Measurements from ENCODE around the gene PIGV. TPM values are rescaled to one million over a fixed set of nuclear protein-coding genes. Genes with fewer than 3 reads are reported as not detected.

PIGV gene
- total RNA-seq, 2 donors from 2014 or later, result 13.5 to 22.9 TPM

DNA sequence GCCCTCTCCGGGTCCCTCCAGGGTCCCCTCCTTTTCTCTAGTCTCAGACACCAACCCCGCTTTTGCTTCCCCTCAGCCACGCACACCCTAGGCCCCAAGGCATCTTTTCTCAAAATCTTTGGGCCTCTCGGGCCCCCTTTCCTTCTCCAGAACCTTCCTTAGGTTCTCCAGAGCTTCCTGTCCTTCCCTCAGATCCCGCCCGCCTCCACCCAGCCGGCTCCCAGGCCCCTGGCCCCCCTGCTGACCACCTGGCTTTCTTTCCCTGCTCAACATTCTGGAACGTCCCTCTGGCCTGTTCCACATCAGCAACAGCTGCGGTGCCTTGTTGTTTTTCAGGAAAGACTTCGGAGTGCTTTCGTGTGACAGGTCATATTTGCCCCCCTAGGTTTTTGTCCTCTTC is 39.9 kb downstream of the PIGV start:
- Histone ChIP-seq H3K36me3 (peaks cover 4% of the 10 kb centered on the region), H3K4me1 (ENCODE audit: control insufficient read depth in 1 of 2, low read depth in 2 of 2) (peaks cover 14 to 37% of the 10 kb centered on the region in 2 donors), H3K27me3 (replicated peaks; ENCODE audit: insufficient read depth) (no peaks in the 10 kb centered on the region), H3K27ac (peak overlapping the region; percentile 1 to 64), H3K9me3 (no peaks in the 10 kb centered on the region), H3K4me3 (peak overlapping the region; percentile 83)
- ATAC-seq (ENCODE audit: insufficient number of reproducible peaks, low FRiP score, low read depth), result no peak
- TF ChIP-seq, protein P1, sequence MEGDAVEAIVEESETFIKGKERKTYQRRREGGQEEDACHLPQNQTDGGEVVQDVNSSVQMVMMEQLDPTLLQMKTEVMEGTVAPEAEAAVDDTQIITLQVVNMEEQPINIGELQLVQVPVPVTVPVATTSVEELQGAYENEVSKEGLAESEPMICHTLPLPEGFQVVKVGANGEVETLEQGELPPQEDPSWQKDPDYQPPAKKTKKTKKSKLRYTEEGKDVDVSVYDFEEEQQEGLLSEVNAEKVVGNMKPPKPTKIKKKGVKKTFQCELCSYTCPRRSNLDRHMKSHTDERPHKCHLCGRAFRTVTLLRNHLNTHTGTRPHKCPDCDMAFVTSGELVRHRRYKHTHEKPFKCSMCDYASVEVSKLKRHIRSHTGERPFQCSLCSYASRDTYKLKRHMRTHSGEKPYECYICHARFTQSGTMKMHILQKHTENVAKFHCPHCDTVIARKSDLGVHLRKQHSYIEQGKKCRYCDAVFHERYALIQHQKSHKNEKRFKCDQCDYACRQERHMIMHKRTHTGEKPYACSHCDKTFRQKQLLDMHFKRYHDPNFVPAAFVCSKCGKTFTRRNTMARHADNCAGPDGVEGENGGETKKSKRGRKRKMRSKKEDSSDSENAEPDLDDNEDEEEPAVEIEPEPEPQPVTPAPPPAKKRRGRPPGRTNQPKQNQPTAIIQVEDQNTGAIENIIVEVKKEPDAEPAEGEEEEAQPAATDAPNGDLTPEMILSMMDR (IDR thresholded peaks at IDR 0.05), result no peak
- DNase-seq (ENCODE audit: low spot score), result no peak

DNA sequence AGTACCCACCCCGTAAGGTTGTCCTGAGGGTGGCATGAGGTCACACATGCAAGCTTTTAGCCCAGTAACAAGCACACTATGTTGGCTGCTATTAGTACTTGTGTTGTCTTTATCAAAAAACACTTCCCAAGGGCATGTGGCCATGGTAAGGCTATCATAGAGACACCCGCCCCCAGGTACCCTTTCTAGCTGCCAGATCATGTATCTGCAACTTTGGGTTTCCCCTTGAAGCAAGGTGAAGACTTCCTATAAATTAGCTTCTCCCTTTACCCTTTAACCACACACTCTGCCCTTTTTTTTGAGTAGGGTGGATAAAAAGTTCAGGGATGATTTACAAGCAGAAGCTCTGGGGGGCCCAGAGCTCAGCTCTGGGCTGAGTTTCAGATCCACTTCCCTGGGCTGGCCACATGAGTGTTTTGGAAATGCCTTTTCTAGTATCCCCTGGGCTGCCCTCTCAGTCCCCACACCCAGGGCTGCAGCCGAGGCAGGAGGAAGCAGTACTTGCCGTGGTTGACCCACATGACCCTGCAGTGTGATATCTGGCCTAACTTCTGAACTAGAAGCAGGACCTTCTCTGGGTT is 40.8 kb downstream of the PIGV start:
- no peak for DNase-seq (ENCODE audit: low spot score)
- Histone ChIP-seq H3K9me3 (no peaks in the 10 kb centered on the region), H3K27me3 (replicated peaks; ENCODE audit: insufficient read depth) (no peaks in the 10 kb centered on the region), H3K4me1 (ENCODE audit: control insufficient read depth in 1 of 2, low read depth in 2 of 2) (peaks cover 14 to 37% of the 10 kb centered on the region in 2 donors), H3K4me3 (no peak overlapping the region), H3K27ac (peak overlapping the region in 1 of 2 donors; percentile 31), H3K36me3 (peaks cover 12% of the 10 kb centered on the region)
- ATAC-seq (ENCODE audit: insufficient number of reproducible peaks, low FRiP score, low read depth), result no peak
- TF ChIP-seq, protein P1 (IDR thresholded peaks at IDR 0.05), result no peak

DNA sequence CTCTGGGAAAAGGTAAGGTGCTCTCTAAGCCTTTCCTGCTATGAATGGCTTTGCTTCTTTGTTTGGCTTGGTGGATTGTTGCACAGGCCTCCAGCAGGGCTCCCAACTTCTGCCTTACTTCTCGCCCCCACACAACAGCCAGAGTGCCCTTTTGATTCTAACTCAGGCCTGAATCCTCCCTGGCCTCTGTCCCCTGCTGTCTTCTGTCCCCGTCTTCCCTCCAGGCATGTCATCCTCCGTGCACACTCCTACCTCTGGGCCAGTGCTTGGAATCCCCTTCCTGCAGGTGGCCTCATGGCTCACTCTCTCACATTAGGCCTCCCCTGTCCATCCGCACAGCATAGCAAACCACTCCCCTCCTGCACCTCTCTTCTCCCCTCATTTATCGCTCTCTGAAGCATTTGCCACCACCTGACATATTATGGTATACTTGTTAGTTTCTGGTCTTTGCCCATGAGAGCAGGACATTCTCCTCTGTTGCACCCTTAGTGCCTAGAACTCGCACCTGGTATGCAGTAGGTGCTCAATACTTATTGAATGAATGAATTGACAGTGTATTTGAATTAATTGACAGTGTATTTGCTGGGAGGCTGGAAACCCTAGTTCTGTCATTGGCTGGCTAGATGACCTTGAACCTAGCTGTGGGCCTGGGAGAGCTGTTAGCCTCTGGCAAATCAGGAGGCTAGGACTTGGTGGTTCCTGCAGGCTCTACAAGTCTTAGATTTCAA is 41.6 kb downstream of the PIGV start:
- H3K36me3 ChIP-seq, result peaks cover 19% of the 10 kb centered on the region
- TF ChIP-seq, protein P1 (IDR thresholded peaks at IDR 0.05), result no peak
- ATAC-seq (ENCODE audit: insufficient number of reproducible peaks, low FRiP score, low read depth) (no peak), DNase-seq (ENCODE audit: low spot score) (no peak)
- peaks cover 14 to 37% of the 10 kb centered on the region in 2 donors for H3K4me1 ChIP-seq (ENCODE audit: control insufficient read depth in 1 of 2, low read depth in 2 of 2)
- H3K27me3 ChIP-seq (replicated peaks; ENCODE audit: insufficient read depth), result no peaks in the 10 kb centered on the region
- H3K27ac ChIP-seq, result no peak overlapping the region
- no peak overlapping the region for H3K4me3 ChIP-seq
- no peaks in the 10 kb centered on the region for H3K9me3 ChIP-seq

DNA sequence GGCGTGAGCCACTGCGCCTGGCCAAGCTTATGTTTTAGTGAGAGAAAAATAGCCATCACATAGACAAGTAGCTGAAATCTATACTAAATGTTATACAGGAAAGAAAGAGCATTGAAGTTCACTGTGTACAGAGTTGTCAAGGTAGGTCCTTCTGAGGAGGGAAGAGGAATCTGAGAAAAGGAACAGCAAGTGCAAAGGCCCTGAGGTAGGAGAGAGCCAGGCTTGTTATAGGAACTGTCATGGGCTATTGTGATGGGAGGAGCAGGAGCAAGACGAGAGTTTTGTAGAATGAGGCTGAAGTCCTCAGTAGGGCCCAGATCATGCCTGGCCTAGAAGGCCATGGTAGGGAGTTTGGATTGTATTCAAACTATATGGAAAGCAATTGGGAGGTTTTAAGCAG is 43.3 kb downstream of the PIGV start:
- TF ChIP-seq, protein P1 (IDR thresholded peaks at IDR 0.05), result no peak
- H3K4me1 ChIP-seq (ENCODE audit: control insufficient read depth in 1 of 2, low read depth in 2 of 2), result peaks cover 14 to 27% of the 10 kb centered on the region in 2 donors
- ATAC-seq (ENCODE audit: insufficient number of reproducible peaks, low FRiP score, low read depth) (no peak), DNase-seq (ENCODE audit: low spot score) (no peak)
- H3K4me3 ChIP-seq, result no peak overlapping the region
- no peak overlapping the region for H3K27ac ChIP-seq
- H3K36me3 ChIP-seq, result peaks cover 26% of the 10 kb centered on the region
- H3K9me3 ChIP-seq, result no peaks in the 10 kb centered on the region
- H3K27me3 ChIP-seq (replicated peaks; ENCODE audit: insufficient read depth), result no peaks in the 10 kb centered on the region

DNA sequence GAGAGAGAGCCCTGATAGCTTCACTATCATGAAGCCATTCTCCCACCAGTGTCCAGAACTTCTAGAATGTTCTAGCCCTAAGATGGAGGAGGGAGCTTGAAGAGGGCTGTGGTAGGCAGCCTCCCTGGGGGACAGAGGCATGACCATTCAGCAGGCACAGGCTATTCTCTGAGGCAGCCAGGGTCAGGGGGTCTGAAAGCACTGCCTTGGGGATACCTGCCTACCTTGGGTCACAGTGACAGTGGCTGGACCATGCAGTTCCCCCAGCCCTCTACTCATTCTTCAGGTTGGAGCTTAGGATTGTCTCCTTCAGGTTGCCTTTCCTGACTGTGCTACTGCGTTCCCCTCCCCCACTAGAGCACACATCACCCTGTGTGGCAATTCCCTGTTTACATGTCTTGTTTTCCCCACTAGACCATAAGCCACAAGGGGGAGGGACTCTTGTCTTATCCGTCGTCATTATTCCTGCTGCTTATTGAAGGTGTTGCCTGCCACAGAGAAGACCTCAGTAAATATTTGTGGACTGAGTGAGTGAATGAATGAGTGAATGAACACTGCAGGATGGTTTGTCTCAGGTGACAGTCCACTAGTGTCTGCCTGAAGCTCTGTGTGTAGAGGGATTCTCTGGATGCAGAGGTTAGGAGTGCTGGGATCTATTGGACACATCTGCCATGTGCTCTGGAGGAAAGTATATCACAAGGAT is 43.9 kb downstream of the PIGV start:
- DNase-seq (ENCODE audit: low spot score), result no peak
- H3K36me3 ChIP-seq, result peaks cover 27% of the 10 kb centered on the region
- TF ChIP-seq, protein P1 (IDR thresholded peaks at IDR 0.05), result no peak
- peaks cover 14 to 24% of the 10 kb centered on the region in 2 donors for H3K4me1 ChIP-seq (ENCODE audit: control insufficient read depth in 1 of 2, low read depth in 2 of 2)
- no peak overlapping the region for H3K4me3 ChIP-seq
- no peaks in the 10 kb centered on the region for H3K27me3 ChIP-seq (replicated peaks; ENCODE audit: insufficient read depth)
- no peaks in the 10 kb centered on the region for H3K9me3 ChIP-seq
- ATAC-seq (ENCODE audit: insufficient number of reproducible peaks, low FRiP score, low read depth), result no peak
- H3K27ac ChIP-seq, result no peak overlapping the region

Measured in thoracic aorta (tissue), 2 donors.